Mucosa of descending colon (tissue), 3 donors: ENCODE results near the gene DENND5B. TPM values are rescaled to one million over a fixed set of nuclear protein-coding genes. Genes with fewer than 3 reads are reported as not detected.

ENCODE experiments used
- ATAC-seq: fragments of 200-7000 bp; cut with Tn5 transposase; one replicate; pipeline ENCODE4 v1.9.1; 2020; ENCODE audit warnings: mild to moderate bottlenecking, moderate library complexity
- DNase-seq, 3 donors: peaks; one replicate each; pipeline ENCODE4 v3.0.0-alpha.2; 2020
- H3K36me3 ChIP-seq: fragments of 200-600 bp; one replicate; pipeline ENCODE4 v1.8.0; 2021; ENCODE audit warnings: low read depth, mild to moderate bottlenecking
- H3K4me1 ChIP-seq: fragments of 200-600 bp; one replicate; pipeline ENCODE4 v1.8.0; 2021; ENCODE audit warnings: low read depth, mild to moderate bottlenecking
- H3K4me3 ChIP-seq: fragments of 200-600 bp; one replicate; pipeline ENCODE4 v1.8.0; 2021; ENCODE audit warnings: mild to moderate bottlenecking
- H3K9me3 ChIP-seq: fragments of 200-600 bp; one replicate; pipeline ENCODE4 v1.8.0; 2021; ENCODE audit warnings: mild to moderate bottlenecking
- CTCF ChIP-seq: fragments of 200-600 bp; IDR thresholded peaks from one replicate; pipeline ENCODE4 v1.8.0; 2022; ENCODE audit warnings: antibody characterized with exemption, mild to moderate bottlenecking
- intact Hi-C, 2 donors: fragments of 100-400 bp; cut with DNase I in 1 of 2; cut with micrococcal nuclease in 1 of 2; formaldehyde crosslinking; loops; one replicate each; pipeline versions ENCODE4 v1.11.0 to v1.11.1; 2022; cut with DNase I, micrococcal nuclease
- total RNA-seq, 3 donors: library from RNA; stranded (reverse); fragmentation: NEBNext Ultra II Directional in 2 of 3; extraction: Animal tissue kit (Norgen Biotek cat#: 25700) in 2 of 3; gene quantifications; one replicate each; pipeline versions ENCODE4 v1.2.1 to v1.2.4, GENCODE V29; 2021 to 2023
- donor health status: DM: no; HTN: no; CAD: no; lungs with moderate emphysema.
- donor health status: DM: no; HTN: no; CAD: no.
- donor health status: DM: no; HTN: yes; CAD: no.

The DENND5B gene
- total RNA-seq, 3 donors from 2014 or later = 10.4 to 20.3 (median 12.8) TPM

- Histone ChIP-seq H3K4me3 (no peak overlapping the region), H3K36me3 (no peaks in the 10 kb centered on the region), H3K9me3 (no peaks in the 10 kb centered on the region), H3K4me1 (no peaks in the 10 kb centered on the region)
- ATAC-seq (no peak), DNase-seq (no peak)
- no peak for TF ChIP-seq CTCF
- intact Hi-C loops = no loop called here
Measured at GRCh38 chr12:31423405-31423804, 167.5 kb downstream of the DENND5B start.

- Histone ChIP-seq H3K36me3 (no peaks in the 10 kb centered on the region), H3K9me3 (no peaks in the 10 kb centered on the region), H3K4me3 (no peak overlapping the region), H3K4me1 (no peaks in the 10 kb centered on the region)
- no peak for TF ChIP-seq CTCF
- no peak for DNase-seq
- no peak for ATAC-seq
- intact Hi-C loops = no loop called here
Measured at GRCh38 chr12:31412292-31412801, 178.6 kb downstream of the DENND5B start.

GRCh38 chr12:31408763-31409162, 182.2 kb downstream of the DENND5B start:
- intact Hi-C loops = no loop called here
- no peaks in the 10 kb centered on the region for H3K9me3 ChIP-seq
- no peak for TF ChIP-seq CTCF
- no peaks in the 10 kb centered on the region for H3K36me3 ChIP-seq
- ATAC-seq (no peak), DNase-seq (no peak)
- no peak overlapping the region for H3K4me3 ChIP-seq
- no peaks in the 10 kb centered on the region for H3K4me1 ChIP-seq

- intact Hi-C loops = no loop called here
- DNase-seq (no peak), ATAC-seq (no peak)
- Histone ChIP-seq H3K4me3 (no peak overlapping the region), H3K9me3 (no peaks in the 10 kb centered on the region), H3K36me3 (no peaks in the 10 kb centered on the region), H3K4me1 (peaks cover 6% of the 10 kb centered on the region)
- TF ChIP-seq CTCF = no peak
Measured at GRCh38 chr12:31407562-31407961, 183.4 kb downstream of the DENND5B start.

GRCh38 chr12:31406345-31406744, 184.6 kb downstream of the DENND5B start:
- intact Hi-C loops = no loop called here
- no peak for TF ChIP-seq CTCF
- no peak for ATAC-seq

GRCh38 chr12:31405021-31405420, 185.9 kb downstream of the DENND5B start:
- intact Hi-C loops = no loop called here
- Histone ChIP-seq H3K9me3 (no peaks in the 10 kb centered on the region), H3K36me3 (no peaks in the 10 kb centered on the region), H3K4me3 (no peak overlapping the region), H3K4me1 (peaks cover 6% of the 10 kb centered on the region)
- TF ChIP-seq CTCF = no peak
- ATAC-seq (no peak), DNase-seq (no peak)

More at GRCh38 chr12:31406345-31406744, 184.6 kb downstream of the DENND5B start:
- no peaks in the 10 kb centered on the region for H3K9me3 ChIP-seq
- H3K4me1 ChIP-seq = peaks cover 6% of the 10 kb centered on the region
- DNase-seq = no peak
- H3K4me3 ChIP-seq = no peak overlapping the region
- no peaks in the 10 kb centered on the region for H3K36me3 ChIP-seq
